ENCODE measurements around the gene EXOC8. TPM values are rescaled to one million over a fixed set of nuclear protein-coding genes. Genes with fewer than 3 reads are reported as not detected.

Gene EXOC8
- total RNA-seq, 2 experiments from 2014 or later: 14.8 to 17.4 TPM

GRCh38 chr1:231310391-231310934 is 27.2 kb downstream of the EXOC8 start:
- no peak overlapping the region for H3K27ac ChIP-seq (ENCODE audit: low read depth, low read length, poor library complexity, severe bottlenecking)
- DNase-seq (ENCODE audit: low spot score): no peak
- H2AFZ ChIP-seq (ENCODE audit: low read length): no peak overlapping the region
- intact Hi-C loops (cut with micrococcal nuclease; ENCODE audit: unreplicated experiment): no loop called here
- no peaks in the 10 kb centered on the region for H3K4me1 ChIP-seq (ENCODE audit: insufficient read depth, low read length, poor library complexity, severe bottlenecking)
- CTCF ChIA-PET (ENCODE audit: unreplicated experiment): no interaction called here
- no TSS peak for BruUV-seq (replicated peaks)
- POLR2A ChIA-PET: no interaction called here
- H3K79me2 ChIP-seq (ENCODE audit: insufficient read depth, low read depth, low read length): no peaks in the 10 kb centered on the region
- no peaks in the 10 kb centered on the region for H3K9me2 ChIP-seq (ENCODE audit: insufficient read depth, low read length)
- no peak overlapping the region for H3K4me3 ChIP-seq (ENCODE audit: low read depth, low read length, poor library complexity, severe bottlenecking)
- no peaks in the 10 kb centered on the region for H3K9me3 ChIP-seq (ENCODE audit: low read length)
- no peaks in the 10 kb centered on the region for H4K20me1 ChIP-seq (ENCODE audit: insufficient read depth, low read length)
- no peaks in the 10 kb centered on the region for H3K36me3 ChIP-seq (ENCODE audit: insufficient read depth, low read length)
- no peak for TF ChIP-seq EZH2phosphoT487 (IDR thresholded peaks at IDR 0.05; ENCODE audit: borderline replicate concordance, low read depth, low read length)
- TF ChIP-seq, protein P1, sequence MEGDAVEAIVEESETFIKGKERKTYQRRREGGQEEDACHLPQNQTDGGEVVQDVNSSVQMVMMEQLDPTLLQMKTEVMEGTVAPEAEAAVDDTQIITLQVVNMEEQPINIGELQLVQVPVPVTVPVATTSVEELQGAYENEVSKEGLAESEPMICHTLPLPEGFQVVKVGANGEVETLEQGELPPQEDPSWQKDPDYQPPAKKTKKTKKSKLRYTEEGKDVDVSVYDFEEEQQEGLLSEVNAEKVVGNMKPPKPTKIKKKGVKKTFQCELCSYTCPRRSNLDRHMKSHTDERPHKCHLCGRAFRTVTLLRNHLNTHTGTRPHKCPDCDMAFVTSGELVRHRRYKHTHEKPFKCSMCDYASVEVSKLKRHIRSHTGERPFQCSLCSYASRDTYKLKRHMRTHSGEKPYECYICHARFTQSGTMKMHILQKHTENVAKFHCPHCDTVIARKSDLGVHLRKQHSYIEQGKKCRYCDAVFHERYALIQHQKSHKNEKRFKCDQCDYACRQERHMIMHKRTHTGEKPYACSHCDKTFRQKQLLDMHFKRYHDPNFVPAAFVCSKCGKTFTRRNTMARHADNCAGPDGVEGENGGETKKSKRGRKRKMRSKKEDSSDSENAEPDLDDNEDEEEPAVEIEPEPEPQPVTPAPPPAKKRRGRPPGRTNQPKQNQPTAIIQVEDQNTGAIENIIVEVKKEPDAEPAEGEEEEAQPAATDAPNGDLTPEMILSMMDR (conservative IDR thresholded peaks at IDR 0.05; ENCODE audit: low read length): no peak
- no peak overlapping the region for H3K4me2 ChIP-seq (ENCODE audit: low read length)

DNA sequence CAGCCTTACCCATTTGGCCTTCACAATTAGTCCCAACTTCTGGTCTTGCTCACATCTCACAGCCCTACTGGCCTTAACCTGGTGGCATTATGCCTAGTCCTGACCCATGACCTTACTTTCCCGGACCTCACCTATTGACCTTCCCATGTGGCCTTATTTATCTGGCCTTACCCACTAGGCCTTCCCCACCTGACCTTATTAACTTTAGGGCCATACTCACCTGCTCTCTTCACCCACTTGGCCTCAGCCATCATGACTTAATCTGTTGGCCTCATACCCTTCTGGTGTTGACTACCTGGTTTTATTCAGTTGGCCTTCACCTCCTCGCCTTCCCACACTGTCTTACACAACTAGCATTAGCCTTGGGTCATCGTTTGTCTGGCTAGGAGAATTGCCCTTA is 35.7 kb downstream of the EXOC8 start:
- CTCF ChIA-PET (ENCODE audit: unreplicated experiment): no interaction called here
- H3K36me3 ChIP-seq (ENCODE audit: insufficient read depth, low read length): no peaks in the 10 kb centered on the region
- H3K27ac ChIP-seq (ENCODE audit: low read depth, low read length, poor library complexity, severe bottlenecking): no peak overlapping the region
- no peaks in the 10 kb centered on the region for H3K9me3 ChIP-seq (ENCODE audit: low read length)
- POLR2A ChIA-PET: no interaction called here
- H3K9me2 ChIP-seq (ENCODE audit: insufficient read depth, low read length): no peaks in the 10 kb centered on the region
- no peak overlapping the region for H3K4me2 ChIP-seq (ENCODE audit: low read length)
- TF ChIP-seq, protein P1 (conservative IDR thresholded peaks at IDR 0.05; ENCODE audit: low read length): no peak
- no peak for TF ChIP-seq EZH2phosphoT487 (IDR thresholded peaks at IDR 0.05; ENCODE audit: borderline replicate concordance, low read depth, low read length)
- intact Hi-C loops (cut with micrococcal nuclease; ENCODE audit: unreplicated experiment): no loop called here
- H3K4me1 ChIP-seq (ENCODE audit: insufficient read depth, low read length, poor library complexity, severe bottlenecking): no peaks in the 10 kb centered on the region
- H4K20me1 ChIP-seq (ENCODE audit: insufficient read depth, low read length): no peaks in the 10 kb centered on the region
- no TSS peak for BruUV-seq (replicated peaks)
- no peaks in the 10 kb centered on the region for H3K79me2 ChIP-seq (ENCODE audit: insufficient read depth, low read depth, low read length)
- no peak overlapping the region for H2AFZ ChIP-seq (ENCODE audit: low read length)
- DNase-seq (ENCODE audit: low spot score): no peak
- no peak overlapping the region for H3K4me3 ChIP-seq (ENCODE audit: low read depth, low read length, poor library complexity, severe bottlenecking)

DNA sequence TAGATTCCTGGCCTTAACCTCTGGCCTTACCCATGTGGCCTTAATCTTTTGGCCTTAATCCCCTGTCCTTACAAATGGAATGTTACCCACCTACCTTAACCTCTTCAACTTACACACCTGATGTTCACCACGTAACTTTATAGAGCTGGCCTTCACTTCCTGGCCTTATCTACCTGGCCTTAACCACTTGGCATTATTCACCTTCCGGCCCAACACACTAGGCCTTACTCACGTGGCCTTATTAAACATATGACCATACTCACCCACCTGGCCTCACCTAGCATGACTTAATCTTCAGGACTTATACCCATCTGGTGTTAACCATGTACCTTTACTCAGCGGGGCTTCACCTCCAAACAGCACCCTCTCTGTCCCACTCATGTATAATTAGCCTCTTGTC is 41.7 kb downstream of the EXOC8 start:
- DNase-seq (ENCODE audit: low spot score): no peak
- CTCF ChIA-PET (ENCODE audit: unreplicated experiment): no interaction called here
- Histone ChIP-seq H3K4me3 (ENCODE audit: low read depth, low read length, poor library complexity, severe bottlenecking) (no peak overlapping the region), H3K4me1 (ENCODE audit: insufficient read depth, low read length, poor library complexity, severe bottlenecking) (no peaks in the 10 kb centered on the region), H2AFZ (ENCODE audit: low read length) (no peak overlapping the region), H3K9me2 (ENCODE audit: insufficient read depth, low read length) (no peaks in the 10 kb centered on the region), H3K36me3 (ENCODE audit: insufficient read depth, low read length) (no peaks in the 10 kb centered on the region), H3K79me2 (ENCODE audit: insufficient read depth, low read depth, low read length) (no peaks in the 10 kb centered on the region), H3K9me3 (ENCODE audit: low read length) (no peaks in the 10 kb centered on the region), H3K27ac (ENCODE audit: low read depth, low read length, poor library complexity, severe bottlenecking) (no peak overlapping the region), H4K20me1 (ENCODE audit: insufficient read depth, low read length) (no peaks in the 10 kb centered on the region), H3K4me2 (ENCODE audit: low read length) (no peak overlapping the region)
- no TSS peak for BruUV-seq (replicated peaks)
- intact Hi-C loops (cut with micrococcal nuclease; ENCODE audit: unreplicated experiment): no loop called here
- POLR2A ChIA-PET: no interaction called here
- no peak for TF ChIP-seq EZH2phosphoT487 (IDR thresholded peaks at IDR 0.05; ENCODE audit: borderline replicate concordance, low read depth, low read length)
- TF ChIP-seq, protein P1 (conservative IDR thresholded peaks at IDR 0.05; ENCODE audit: low read length): no peak
